SK-N-SH (cell line): Measurements from ENCODE around the gene DERA. TPM values are rescaled to one million over a fixed set of nuclear protein-coding genes. Genes with fewer than 3 reads are reported as not detected.

ENCODE experiments used
- CTCF ChIA-PET: fragments of 300-600, 350-600 bp; formaldehyde crosslinking; extraction: SDS; loops from one replicate; lab custom pipeline; 2021; lab: Yijun Ruan, JAX
- POLR2A ChIA-PET: fragments of 350-600 bp; sonication (Branson Sonifier 250); formaldehyde crosslinking; extraction: SDS; loops from one replicate; lab custom pipeline; 2020; ENCODE audit warnings: antibody characterized with exemption, inconsistent platforms; lab: Yijun Ruan, JAX
- DNase-seq: peaks from one replicate; pipeline ENCODE4 v3.0.0; 2012
- H2AFZ ChIP-seq: fragments of 200-600 bp; sonication (generic); 2 replicates; pipeline ENCODE4 v1.8.1; 2016; ENCODE audit warnings: antibody characterized with exemption, mild to moderate bottlenecking, low read depth
- H3F3A ChIP-seq: fragments of 200-600 bp; sonication (generic); replicated peaks from 2 replicates; pipeline ENCODE3; 2016; ENCODE audit warnings: antibody characterized with exemption, mild to moderate bottlenecking; ENCODE audit not compliant: insufficient read depth
- H3K27ac ChIP-seq, 2 experiments: fragments of 200-500 bp in 1 of 2; fragments of 200-600 bp in 1 of 2; sonication (Bioruptor generic) in 1 of 2; sonication (generic), shearing (Covaris generic) in 1 of 2; 2 replicates each; pipeline versions ENCODE4 v1.5.1 to v1.6.1; 2014 to 2016; ENCODE audit warnings: low read depth in 2 of 2, inconsistent platforms in 1 of 2, low read length in 1 of 2, mild to moderate bottlenecking in 1 of 2, mixed read lengths in 1 of 2
- H3K27me3 ChIP-seq: fragments of 200-600 bp; sonication (generic), shearing (Covaris generic); 2 replicates; pipeline ENCODE4 v1.6.1; 2016; ENCODE audit warnings: mixed run types; ENCODE audit not compliant: insufficient read depth
- H3K36me3 ChIP-seq, 2 experiments: fragments of 200-500 bp in 1 of 2; fragments of 200-600 bp in 1 of 2; sonication (Bioruptor generic) in 1 of 2; sonication (generic) in 1 of 2; replicated peaks in 1 of 2; 2 replicates each; pipeline versions ENCODE3 to v1.5.1; 2014 to 2016; ENCODE audit warnings: low read length in 1 of 2, mild to moderate bottlenecking in 1 of 2; ENCODE audit not compliant: insufficient read depth in 2 of 2, control insufficient read depth in 1 of 2
- H3K4me1 ChIP-seq, 2 experiments: fragments of 200-500 bp in 1 of 2; fragments of 200-600 bp in 1 of 2; sonication (Bioruptor generic) in 1 of 2; sonication (generic), shearing (Covaris generic) in 1 of 2; 2 replicates each; pipeline versions ENCODE4 v1.5.1 to v1.6.1; 2014 to 2016; ENCODE audit warnings: low read depth in 1 of 2, low read length in 1 of 2, mixed run types in 1 of 2; ENCODE audit not compliant: insufficient read depth in 2 of 2, control insufficient read depth in 1 of 2
- H3K4me2 ChIP-seq: fragments of 200-600 bp; sonication (generic), shearing (Covaris generic); 2 replicates; pipeline ENCODE4 v1.6.1; 2017; ENCODE audit warnings: mixed run types
- H3K4me3 ChIP-seq, 2 experiments: fragments of 200-500 bp in 1 of 2; fragments of 200-600 bp in 1 of 2; sonication (Bioruptor generic) in 1 of 2; sonication (generic), shearing (Covaris generic) in 1 of 2; 2 replicates each; pipeline versions ENCODE4 v1.5.1 to v1.8.1; 2014 to 2016; ENCODE audit warnings: low read depth in 2 of 2, inconsistent platforms in 1 of 2, low read length in 1 of 2, mild to moderate bottlenecking in 1 of 2, mixed read lengths in 1 of 2, moderate library complexity in 1 of 2
- H3K79me2 ChIP-seq: fragments of 200-600 bp; sonication (generic); 2 replicates; pipeline ENCODE4 v1.8.1; 2017; ENCODE audit warnings: mild to moderate bottlenecking; ENCODE audit not compliant: insufficient read depth
- H3K9ac ChIP-seq: fragments of 200-600 bp; sonication (generic); 2 replicates; pipeline ENCODE4 v1.6.1; 2017; ENCODE audit warnings: mixed run types
- H3K9me2 ChIP-seq: fragments of 200-600 bp; sonication (generic); 2 replicates; pipeline ENCODE4 v1.6.1; 2017; ENCODE audit warnings: mixed run types
- H3K9me3 ChIP-seq: fragments of 200-600 bp; sonication (generic); 2 replicates; pipeline ENCODE4 v1.6.1; 2017; ENCODE audit warnings: mixed run types, mild to moderate bottlenecking, moderate library complexity
- H4K20me1 ChIP-seq: fragments of 200-600 bp; sonication (generic); 2 replicates; pipeline ENCODE4 v1.6.1; 2017; ENCODE audit warnings: mild to moderate bottlenecking, mixed run types; ENCODE audit not compliant: insufficient read depth
- EZH2phosphoT487 ChIP-seq: fragments of 200-600 bp; sonication (generic); IDR thresholded peaks from 2 replicates; pipeline ENCODE4 v1.6.1; 2017; ENCODE audit warnings: low read depth, mixed run types, mild to moderate bottlenecking, antibody characterized with exemption, moderate library complexity, borderline replicate concordance
- FOSL2 ChIP-seq: IDR thresholded peaks from 2 replicates; pipeline ENCODE4 v1.4.0; 2012; ENCODE audit warnings: low read depth, mild to moderate bottlenecking, moderate library complexity, borderline replicate concordance
- FOXJ3 ChIP-seq: sonication (generic); formaldehyde crosslinking; IDR thresholded peaks from 2 replicates; pipeline ENCODE4 v1.5.1; 2020; ENCODE audit warnings: mild to moderate bottlenecking, missing genetic modification reagents
- FOXM1 ChIP-seq: IDR thresholded peaks from 2 replicates; pipeline ENCODE4 v1.4.0; 2012; ENCODE audit warnings: low read depth, mild to moderate bottlenecking
- JUND ChIP-seq: IDR thresholded peaks from 2 replicates; pipeline ENCODE4 v1.4.0; 2012
- MEF2A ChIP-seq: IDR thresholded peaks from 2 replicates; pipeline ENCODE4 v1.4.0; 2012; ENCODE audit warnings: low read depth, borderline replicate concordance
- MXI1 ChIP-seq: IDR thresholded peaks from 2 replicates; pipeline ENCODE4 v1.6.1; 2012; ENCODE audit warnings: mild to moderate bottlenecking, low read depth, low read length, improper control_type of control experiment
- RAD21 ChIP-seq: IDR thresholded peaks from 2 replicates; pipeline ENCODE4 v1.6.1; 2012; ENCODE audit warnings: mild to moderate bottlenecking, low read length
- RCOR1 ChIP-seq: fragments of 150-350 bp; IDR thresholded peaks from 2 replicates; pipeline ENCODE4 v1.6.1; 2017; ENCODE audit warnings: antibody characterized with exemption, low read length
- RFX5 ChIP-seq: IDR thresholded peaks from 2 replicates; pipeline ENCODE4 v1.6.1; 2012; ENCODE audit warnings: mild to moderate bottlenecking, improper control_type of control experiment, low read length
- SMC3 ChIP-seq: IDR thresholded peaks from 2 replicates; pipeline ENCODE4 v1.6.1; 2012; ENCODE audit warnings: low read depth, low read length, improper control_type of control experiment
- WGBS: methylation state at CpG from one replicate; pipeline ENCODE4 v1.1.6; 2017; ENCODE audit warnings: low lambda C conversion rate; 5-methylcytosine and 5-hydroxymethylcytosine counted together
- polyA plus RNA-seq, 3 experiments: library from polyadenylated mRNA; depleted of rRNA; stranded (reverse); fragments of >200 nt; gene quantifications; 2 replicates each; pipeline ENCODE4 v1.2.3, GENCODE V29; 2012
- TF ChIP-seq, protein P1 (sequence below): IDR thresholded peaks from 2 replicates; pipeline ENCODE4 v1.4.0; 2012; ENCODE audit warnings: low read depth, borderline replicate concordance
- TF ChIP-seq, protein P2 (sequence below): fragments of 200-600 bp; sonication (generic); IDR thresholded peaks from 2 replicates; pipeline ENCODE4 v1.6.1; 2017; ENCODE audit warnings: antibody characterized with exemption, mild to moderate bottlenecking, moderate library complexity
- TF ChIP-seq, protein P3 (sequence below): IDR thresholded peaks from 2 replicates; pipeline ENCODE4 v1.4.0; 2012; ENCODE audit warnings: low read depth
- TF ChIP-seq, protein P4 (sequence below): fragments of 150-350 bp; IDR thresholded peaks from 2 replicates; pipeline ENCODE4 v1.6.1; 2016; ENCODE audit warnings: mild to moderate bottlenecking, low read depth, low read length
- TF ChIP-seq, protein P5 (sequence below): IDR thresholded peaks from 2 replicates; pipeline ENCODE4 v1.6.1; 2012; ENCODE audit warnings: mild to moderate bottlenecking, low read depth, low read length, moderate library complexity

The DERA gene
- polyA plus RNA-seq, 1 of the 3 experiments (the other 2 are of a cell fraction) = 16.6 TPM

DNA sequence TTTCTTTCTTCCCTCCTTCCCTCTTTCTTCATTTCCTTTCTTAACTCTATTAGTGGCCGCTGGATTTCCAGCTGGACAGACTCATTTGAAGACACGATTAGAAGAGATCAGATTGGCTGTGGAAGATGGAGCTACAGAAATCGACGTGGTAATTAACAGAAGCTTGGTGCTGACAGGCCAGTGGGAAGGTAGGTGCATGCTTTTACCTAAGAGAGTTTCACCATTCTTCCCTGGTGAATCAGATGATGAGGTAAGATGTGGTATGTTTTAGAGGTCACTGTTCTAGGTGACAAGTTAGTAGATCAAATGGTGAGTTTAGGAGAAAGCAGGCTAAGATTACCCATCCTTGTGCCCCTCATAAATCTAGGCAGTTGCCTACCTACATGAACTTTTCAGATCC, 51.6 kb downstream of the DERA start:
- TF ChIP-seq, protein P1, sequence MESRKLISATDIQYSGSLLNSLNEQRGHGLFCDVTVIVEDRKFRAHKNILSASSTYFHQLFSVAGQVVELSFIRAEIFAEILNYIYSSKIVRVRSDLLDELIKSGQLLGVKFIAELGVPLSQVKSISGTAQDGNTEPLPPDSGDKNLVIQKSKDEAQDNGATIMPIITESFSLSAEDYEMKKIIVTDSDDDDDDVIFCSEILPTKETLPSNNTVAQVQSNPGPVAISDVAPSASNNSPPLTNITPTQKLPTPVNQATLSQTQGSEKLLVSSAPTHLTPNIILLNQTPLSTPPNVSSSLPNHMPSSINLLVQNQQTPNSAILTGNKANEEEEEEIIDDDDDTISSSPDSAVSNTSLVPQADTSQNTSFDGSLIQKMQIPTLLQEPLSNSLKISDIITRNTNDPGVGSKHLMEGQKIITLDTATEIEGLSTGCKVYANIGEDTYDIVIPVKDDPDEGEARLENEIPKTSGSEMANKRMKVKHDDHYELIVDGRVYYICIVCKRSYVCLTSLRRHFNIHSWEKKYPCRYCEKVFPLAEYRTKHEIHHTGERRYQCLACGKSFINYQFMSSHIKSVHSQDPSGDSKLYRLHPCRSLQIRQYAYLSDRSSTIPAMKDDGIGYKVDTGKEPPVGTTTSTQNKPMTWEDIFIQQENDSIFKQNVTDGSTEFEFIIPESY = no peak
- TF ChIP-seq FOSL2 (no peak), JUND (no peak), FOXM1 (no peak), SMC3 (no peak), RAD21 (no peak), FOXJ3 (CRISPR knock-in tag) (no peak), RCOR1 (no peak), MXI1 (no peak), EZH2phosphoT487 (no peak), MEF2A (no peak), RFX5 (no peak)
- TF ChIP-seq, protein P2, sequence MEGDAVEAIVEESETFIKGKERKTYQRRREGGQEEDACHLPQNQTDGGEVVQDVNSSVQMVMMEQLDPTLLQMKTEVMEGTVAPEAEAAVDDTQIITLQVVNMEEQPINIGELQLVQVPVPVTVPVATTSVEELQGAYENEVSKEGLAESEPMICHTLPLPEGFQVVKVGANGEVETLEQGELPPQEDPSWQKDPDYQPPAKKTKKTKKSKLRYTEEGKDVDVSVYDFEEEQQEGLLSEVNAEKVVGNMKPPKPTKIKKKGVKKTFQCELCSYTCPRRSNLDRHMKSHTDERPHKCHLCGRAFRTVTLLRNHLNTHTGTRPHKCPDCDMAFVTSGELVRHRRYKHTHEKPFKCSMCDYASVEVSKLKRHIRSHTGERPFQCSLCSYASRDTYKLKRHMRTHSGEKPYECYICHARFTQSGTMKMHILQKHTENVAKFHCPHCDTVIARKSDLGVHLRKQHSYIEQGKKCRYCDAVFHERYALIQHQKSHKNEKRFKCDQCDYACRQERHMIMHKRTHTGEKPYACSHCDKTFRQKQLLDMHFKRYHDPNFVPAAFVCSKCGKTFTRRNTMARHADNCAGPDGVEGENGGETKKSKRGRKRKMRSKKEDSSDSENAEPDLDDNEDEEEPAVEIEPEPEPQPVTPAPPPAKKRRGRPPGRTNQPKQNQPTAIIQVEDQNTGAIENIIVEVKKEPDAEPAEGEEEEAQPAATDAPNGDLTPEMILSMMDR = no peak
- TF ChIP-seq, protein P3, sequence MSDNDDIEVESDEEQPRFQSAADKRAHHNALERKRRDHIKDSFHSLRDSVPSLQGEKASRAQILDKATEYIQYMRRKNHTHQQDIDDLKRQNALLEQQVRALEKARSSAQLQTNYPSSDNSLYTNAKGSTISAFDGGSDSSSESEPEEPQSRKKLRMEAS = no peak
- TF ChIP-seq, protein P4, sequence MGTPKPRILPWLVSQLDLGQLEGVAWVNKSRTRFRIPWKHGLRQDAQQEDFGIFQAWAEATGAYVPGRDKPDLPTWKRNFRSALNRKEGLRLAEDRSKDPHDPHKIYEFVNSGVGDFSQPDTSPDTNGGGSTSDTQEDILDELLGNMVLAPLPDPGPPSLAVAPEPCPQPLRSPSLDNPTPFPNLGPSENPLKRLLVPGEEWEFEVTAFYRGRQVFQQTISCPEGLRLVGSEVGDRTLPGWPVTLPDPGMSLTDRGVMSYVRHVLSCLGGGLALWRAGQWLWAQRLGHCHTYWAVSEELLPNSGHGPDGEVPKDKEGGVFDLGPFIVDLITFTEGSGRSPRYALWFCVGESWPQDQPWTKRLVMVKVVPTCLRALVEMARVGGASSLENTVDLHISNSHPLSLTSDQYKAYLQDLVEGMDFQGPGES = no peak
- TF ChIP-seq, protein P5, sequence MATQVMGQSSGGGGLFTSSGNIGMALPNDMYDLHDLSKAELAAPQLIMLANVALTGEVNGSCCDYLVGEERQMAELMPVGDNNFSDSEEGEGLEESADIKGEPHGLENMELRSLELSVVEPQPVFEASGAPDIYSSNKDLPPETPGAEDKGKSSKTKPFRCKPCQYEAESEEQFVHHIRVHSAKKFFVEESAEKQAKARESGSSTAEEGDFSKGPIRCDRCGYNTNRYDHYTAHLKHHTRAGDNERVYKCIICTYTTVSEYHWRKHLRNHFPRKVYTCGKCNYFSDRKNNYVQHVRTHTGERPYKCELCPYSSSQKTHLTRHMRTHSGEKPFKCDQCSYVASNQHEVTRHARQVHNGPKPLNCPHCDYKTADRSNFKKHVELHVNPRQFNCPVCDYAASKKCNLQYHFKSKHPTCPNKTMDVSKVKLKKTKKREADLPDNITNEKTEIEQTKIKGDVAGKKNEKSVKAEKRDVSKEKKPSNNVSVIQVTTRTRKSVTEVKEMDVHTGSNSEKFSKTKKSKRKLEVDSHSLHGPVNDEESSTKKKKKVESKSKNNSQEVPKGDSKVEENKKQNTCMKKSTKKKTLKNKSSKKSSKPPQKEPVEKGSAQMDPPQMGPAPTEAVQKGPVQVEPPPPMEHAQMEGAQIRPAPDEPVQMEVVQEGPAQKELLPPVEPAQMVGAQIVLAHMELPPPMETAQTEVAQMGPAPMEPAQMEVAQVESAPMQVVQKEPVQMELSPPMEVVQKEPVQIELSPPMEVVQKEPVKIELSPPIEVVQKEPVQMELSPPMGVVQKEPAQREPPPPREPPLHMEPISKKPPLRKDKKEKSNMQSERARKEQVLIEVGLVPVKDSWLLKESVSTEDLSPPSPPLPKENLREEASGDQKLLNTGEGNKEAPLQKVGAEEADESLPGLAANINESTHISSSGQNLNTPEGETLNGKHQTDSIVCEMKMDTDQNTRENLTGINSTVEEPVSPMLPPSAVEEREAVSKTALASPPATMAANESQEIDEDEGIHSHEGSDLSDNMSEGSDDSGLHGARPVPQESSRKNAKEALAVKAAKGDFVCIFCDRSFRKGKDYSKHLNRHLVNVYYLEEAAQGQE = no peak
- TF ChIP-seq, all 33 proteins: peak for 0
- Histone ChIP-seq H2AFZ (no peak overlapping the region), H3K4me1 (0 out of 4 replicates have a peak, but pooled peaks cover 0 to 6% of the 10 kb centered on the region in 2 experiments), H3K27me3 (no peaks in the 10 kb centered on the region), H4K20me1 (no peaks in the 10 kb centered on the region), H3K79me2 (no peaks in the 10 kb centered on the region), H3F3A (peaks cover 13% of the 10 kb centered on the region), H3K4me3 (no peak overlapping the region), H3K36me3 (peaks cover 23 to 33% of the 10 kb centered on the region in 2 experiments), H3K9ac (no peak overlapping the region), H3K27ac (peak overlapping the region in 1 of 2 experiments; percentile 43; a peak in 2 of 4 replicates), H3K9me2 (no peaks in the 10 kb centered on the region), H3K4me2 (no peak overlapping the region), H3K9me3 (no peaks in the 10 kb centered on the region)
- DNase-seq = no peak
- 65% methylated on average over 4 of the region's 4 CpGs for WGBS
- POLR2A ChIA-PET = no interaction called here
- CTCF ChIA-PET = interaction anchor here (1.1 to 1.5 kb wide), 2 partner anchors 21 to 398 kb away, joined by 3 to 4 read pairs; no protein-coding TSS in a partner anchor
